Endothelial cell of umbilical vein (primary cell): ENCODE results near the gene CCSER2. TPM values are rescaled to one million over a fixed set of nuclear protein-coding genes. Genes with fewer than 3 reads are reported as not detected.

Experiments
- BruUV-seq: library from RNA; stranded (reverse); fragments of 400-500 nt; replicated peaks from 2 replicates; lab custom pipeline; 2021; lab: Mats Ljungman, UMichigan
- CTCF ChIA-PET: fragments of 300-600, 350-600 bp; sonication (Branson Sonifier 250); formaldehyde crosslinking; loops from one replicate; lab custom pipeline; 2021; ENCODE audit warnings: antibody characterized with exemption, inconsistent platforms; lab: Charles Lee
- POLR2A ChIA-PET: fragments of 300-600, 350-600 bp; sonication (Branson Sonifier 250); formaldehyde crosslinking; loops from one replicate; lab custom pipeline; 2021; ENCODE audit warnings: antibody characterized with exemption, inconsistent platforms; lab: Charles Lee
- DNase-seq: peaks from one replicate; pipeline ENCODE4 v3.0.0-alpha.2; 2011; ENCODE audit warnings: low read depth, low spot score
- FAIRE-seq: peaks from 2 replicates; lab custom pipeline; 2011; peaks lifted over from hg19 to GRCh38; lab: Jason Lieb, UNC
- H2AFZ ChIP-seq: 2 replicates; pipeline ENCODE4 v1.6.0; 2012; ENCODE audit warnings: low read depth, low read length, control low read depth, inconsistent platforms
- H3K27ac ChIP-seq: 2 replicates; pipeline ENCODE4 v1.5.1; 2011; ENCODE audit warnings: low read depth, mild to moderate bottlenecking, control low read depth, low read length, moderate library complexity; ENCODE audit not compliant: insufficient read depth
- H3K27me3 ChIP-seq, 2 experiments: 2 replicates each; pipeline versions ENCODE4 v1.6.0 to v1.6.1; 2011; ENCODE audit warnings: low read length in 2 of 2, mixed read lengths in 1 of 2; ENCODE audit not compliant: control insufficient read depth in 2 of 2, insufficient read depth in 2 of 2
- H3K36me3 ChIP-seq, 2 experiments: 2 replicates in 1 of 2; 3 replicates in 1 of 2; pipeline ENCODE4 v1.5.1; 2011; ENCODE audit warnings: low read length in 2 of 2, mild to moderate bottlenecking in 1 of 2, moderate library complexity in 1 of 2; ENCODE audit not compliant: control insufficient read depth in 2 of 2, insufficient read depth in 2 of 2; ENCODE audit errors: extremely low read depth in 1 of 2
- H3K4me1 ChIP-seq: 3 replicates; pipeline ENCODE4 v1.5.1; 2011; ENCODE audit warnings: mild to moderate bottlenecking, low read length; ENCODE audit not compliant: control insufficient read depth, insufficient read depth; ENCODE audit errors: extremely low read depth
- H3K4me2 ChIP-seq: 2 replicates; pipeline ENCODE4 v1.6.1; 2011; ENCODE audit warnings: low read length, control low read depth, mixed read lengths; ENCODE audit not compliant: insufficient read depth
- H3K4me3 ChIP-seq, 3 experiments: fragments of 200-600 bp in 1 of 3; sonication (generic), shearing (Covaris generic) in 1 of 3; replicated peaks in 1 of 3; 2 replicates each; pipeline ENCODE4 v1.5.1; 2011 to 2016; ENCODE audit warnings: control low read depth in 3 of 3, low read length in 3 of 3, mild to moderate bottlenecking in 2 of 3, inconsistent platforms in 1 of 3, low read depth in 1 of 3, moderate library complexity in 1 of 3; ENCODE audit not compliant: insufficient read depth in 1 of 3
- H3K79me2 ChIP-seq: 2 replicates; pipeline ENCODE4 v1.6.0; 2012; ENCODE audit warnings: low read length, inconsistent platforms; ENCODE audit not compliant: control insufficient read depth, insufficient read depth
- H3K9ac ChIP-seq: replicated peaks from 2 replicates; pipeline ENCODE3; 2011; ENCODE audit warnings: low read length, control low read depth; ENCODE audit not compliant: insufficient read depth; ENCODE audit errors: extremely low read depth
- H3K9me1 ChIP-seq: replicated peaks from 3 replicates; pipeline ENCODE4 v1.6.0; 2011; ENCODE audit warnings: mild to moderate bottlenecking, low read length; ENCODE audit not compliant: control insufficient read depth, insufficient read depth; ENCODE audit errors: extremely low read depth
- H3K9me3 ChIP-seq: replicated peaks from 2 replicates; pipeline ENCODE4 v1.5.1; 2012; ENCODE audit warnings: low read length, inconsistent platforms; ENCODE audit not compliant: control insufficient read depth, insufficient read depth
- H4K20me1 ChIP-seq: replicated peaks from 2 replicates; pipeline ENCODE3; 2011; ENCODE audit warnings: mild to moderate bottlenecking, low read length; ENCODE audit not compliant: control insufficient read depth, insufficient read depth; ENCODE audit errors: extremely low read depth
- EZH2 ChIP-seq: IDR thresholded peaks from 2 replicates; pipeline ENCODE4 v1.6.1; 2012; ENCODE audit warnings: borderline replicate concordance, low read depth, mild to moderate bottlenecking, moderate library complexity, low read length, inconsistent platforms; ENCODE audit not compliant: severe bottlenecking
- FOS ChIP-seq: IDR thresholded peaks from 2 replicates; pipeline ENCODE4 v1.6.1; 2011; ENCODE audit warnings: mild to moderate bottlenecking, low read length, moderate library complexity, borderline replicate concordance; ENCODE audit not compliant: insufficient read depth
- GATA2 ChIP-seq: IDR thresholded peaks from 2 replicates; pipeline ENCODE4 v1.7.0; 2011; ENCODE audit warnings: low read depth, mild to moderate bottlenecking, moderate library complexity, mixed read lengths, low read length; ENCODE audit not compliant: insufficient read length, insufficient read depth
- JUN ChIP-seq: IDR thresholded peaks from 2 replicates; pipeline ENCODE4 v1.6.1; 2011; ENCODE audit warnings: borderline replicate concordance, low read depth; ENCODE audit not compliant: insufficient read length, insufficient read depth
- MAX ChIP-seq: IDR thresholded peaks from 2 replicates; pipeline ENCODE4 v1.6.1; 2011; ENCODE audit not compliant: insufficient read depth, insufficient read length
- MYC ChIP-seq: IDR thresholded peaks from one replicate; pipeline ENCODE4 v1.6.1; 2011; ENCODE audit warnings: mild to moderate bottlenecking, low read depth, low read length
- POLR2A ChIP-seq: IDR thresholded peaks from 2 replicates; pipeline ENCODE4 v1.6.1; 2012; ENCODE audit warnings: low read depth, mild to moderate bottlenecking, control low read depth, low read length
- POLR2AphosphoS5 ChIP-seq: IDR thresholded peaks from 2 replicates; pipeline ENCODE4 v1.6.1; 2012; ENCODE audit warnings: low read depth, mild to moderate bottlenecking, control low read depth, low read length, moderate library complexity; ENCODE audit not compliant: insufficient read depth
- dilution Hi-C: fragments of 300-500 bp; cut with MboI; formaldehyde crosslinking; loops from one replicate; pipeline ENCODE4 v1.15.0; 2019; ENCODE audit warnings: low sequenced_read_pairs; ENCODE audit not compliant: extremely low pct_ligation_motif_present
- intact Hi-C: fragments of 100-400 bp; cut with micrococcal nuclease; formaldehyde crosslinking; loops from one replicate; pipeline ENCODE4 v1.10.0; 2022
- polyA plus RNA-seq, 4 experiments: library from polyadenylated mRNA; depleted of rRNA in 3 of 4; stranded (reverse) in 3 of 4; unstranded in 1 of 4; fragments of >200 nt; gene quantifications; 2 replicates each; pipeline versions ENCODE4 v1.2.1 to v1.2.3, GENCODE V29; 2011 to 2012; ENCODE audit warnings: missing spikeins in 1 of 4
- total RNA-seq: library from RNA; stranded (reverse); gene quantifications from 2 replicates; pipeline ENCODE4 v1.2.3, GENCODE V29; 2021
- TF ChIP-seq, protein P1 (sequence below), 2 donors: IDR thresholded peaks; 1 replicate in 1 of 2; 2 replicates in 1 of 2; pipeline ENCODE4 v1.5.1; 2011; ENCODE audit warnings: low read length in 2 of 2, mild to moderate bottlenecking in 2 of 2, moderate library complexity in 2 of 2, control low read depth in 1 of 2, inconsistent platforms in 1 of 2, low read depth in 1 of 2; ENCODE audit not compliant: insufficient read depth in 1 of 2; ENCODE audit errors: extremely low read depth in 1 of 2

Gene CCSER2
- total and polyA plus RNA-seq, 2 donors (not counting 3 experiments of a cell fraction or from before 2014, with no cell fraction given), result 14.5 to 49.3 TPM

GRCh38 chr10:84358743-84359142, 30.4 kb downstream of the CCSER2 start:
- Histone ChIP-seq H3K9me3 (no peaks in the 10 kb centered on the region), H3K4me1 (peaks cover 9% of the 10 kb centered on the region), H3K27me3 (no peaks in the 10 kb centered on the region), H3K9ac (no peak overlapping the region), H2AFZ (no peak overlapping the region), H3K9me1 (no peaks in the 10 kb centered on the region), H3K4me2 (no peak overlapping the region), H4K20me1 (no peaks in the 10 kb centered on the region), H3K4me3 (no peak overlapping the region), H3K36me3 (no peaks in the 10 kb centered on the region), H3K27ac (no peak overlapping the region), H3K79me2 (peaks cover 53% of the 10 kb centered on the region)
- POLR2A ChIA-PET, result no interaction called here
- CTCF ChIA-PET, result interaction anchor here (1.4 to 2.7 kb wide), 2 partner anchors 92 to 178 kb away, joined by 3 to 9 read pairs; no protein-coding TSS in a partner anchor
- no peak for FAIRE-seq
- no peak for DNase-seq
- intact Hi-C loops (no loop called here), dilution Hi-C loops (no loop called here)
- TF ChIP-seq EZH2 (no peak), POLR2A (no peak), FOS (no peak), MYC (no peak), MAX (no peak), POLR2AphosphoS5 (no peak), GATA2 (no peak), JUN (no peak)
- TF ChIP-seq, protein P1, sequence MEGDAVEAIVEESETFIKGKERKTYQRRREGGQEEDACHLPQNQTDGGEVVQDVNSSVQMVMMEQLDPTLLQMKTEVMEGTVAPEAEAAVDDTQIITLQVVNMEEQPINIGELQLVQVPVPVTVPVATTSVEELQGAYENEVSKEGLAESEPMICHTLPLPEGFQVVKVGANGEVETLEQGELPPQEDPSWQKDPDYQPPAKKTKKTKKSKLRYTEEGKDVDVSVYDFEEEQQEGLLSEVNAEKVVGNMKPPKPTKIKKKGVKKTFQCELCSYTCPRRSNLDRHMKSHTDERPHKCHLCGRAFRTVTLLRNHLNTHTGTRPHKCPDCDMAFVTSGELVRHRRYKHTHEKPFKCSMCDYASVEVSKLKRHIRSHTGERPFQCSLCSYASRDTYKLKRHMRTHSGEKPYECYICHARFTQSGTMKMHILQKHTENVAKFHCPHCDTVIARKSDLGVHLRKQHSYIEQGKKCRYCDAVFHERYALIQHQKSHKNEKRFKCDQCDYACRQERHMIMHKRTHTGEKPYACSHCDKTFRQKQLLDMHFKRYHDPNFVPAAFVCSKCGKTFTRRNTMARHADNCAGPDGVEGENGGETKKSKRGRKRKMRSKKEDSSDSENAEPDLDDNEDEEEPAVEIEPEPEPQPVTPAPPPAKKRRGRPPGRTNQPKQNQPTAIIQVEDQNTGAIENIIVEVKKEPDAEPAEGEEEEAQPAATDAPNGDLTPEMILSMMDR (IDR thresholded peaks at IDR 0.05; ENCODE audit: extremely low read depth in 1 of 2, insufficient read depth in 1 of 2, low read depth in 1 of 2, low read length in 2 of 2), result no peak
- no TSS peak for BruUV-seq
